IMR-90 (cell line): ENCODE data around the gene TAF11L3. TPM values are rescaled to one million over a fixed set of nuclear protein-coding genes. Genes with fewer than 3 reads are reported as not detected.

Experiments used
- microRNA-seq, 2 experiments: library from miRNA; stranded (forward) in 1 of 2; unstranded in 1 of 2; fragments of 10-50 nt in 1 of 2; fragments of <30 nt in 1 of 2; gene quantifications in 1 of 2; microRNA quantifications in 1 of 2; one replicate each; pipeline versions ENCODE3 to v1.1.0; 2013 to 2020; ENCODE audit not compliant: insufficient read depth in 1 of 2, insufficient read length in 1 of 2, unreplicated experiment in 1 of 2
- polyA plus RNA-seq, 3 experiments: library from polyadenylated mRNA; depleted of rRNA; stranded (reverse); fragments of >200 nt; gene quantifications; 2 replicates each; pipeline ENCODE4 v1.2.3, GENCODE V29; 2012; ENCODE audit warnings: low replicate concordance in 1 of 3
- small RNA-seq, 5 experiments: library from RNA; depleted of rRNA; stranded (forward); fragments of <200 nt; gene quantifications; one replicate each; pipeline ENCODE3, GENCODE V24; 2012
- total RNA-seq: library from RNA; depleted of rRNA; stranded (reverse); fragments of >200 nt; gene quantifications from 2 replicates; pipeline ENCODE4 v1.2.3, GENCODE V29; 2012; rRNA removed

The TAF11L3 gene
- total and polyA plus RNA-seq, 2 of the 4 experiments (the other 2 are of a cell fraction) = not detected

Small RNA genes lying within 50 kb of the gene (microRNA-seq; reads per million reads assigned to microRNA genes)
- gene AC106774.3 (ENCODE audit: insufficient read depth, insufficient read length) = not detected

Small RNA genes lying within 50 kb of the gene (small RNA-seq; reads per million reads assigned to genes)
- 0 reads per million in 5 experiments for gene AC106774.3

Other genes with a start within 250 kb of the TAF11L3 start
- not detected in 2 replicates for gene TAF11L2, start 20.1 kb upstream of the TAF11L3 start, total RNA-seq
- not detected in 2 replicates for gene TAF11L2, start 20.1 kb upstream of the TAF11L3 start, polyA plus RNA-seq (2012; rRNA removed)
- gene TAF11L4, start 3.4 kb downstream of the TAF11L3 start, total RNA-seq = not detected in 2 replicates
- not detected in 2 replicates for gene TAF11L4, start 3.4 kb downstream of the TAF11L3 start, polyA plus RNA-seq (2012; rRNA removed)
- gene TAF11L5, start 6.9 kb downstream of the TAF11L3 start, total RNA-seq = not detected in 2 replicates
- not detected in 2 replicates for gene TAF11L5, start 6.9 kb downstream of the TAF11L3 start, polyA plus RNA-seq (2012; rRNA removed)
- gene TAF11L6, start 10.3 kb downstream of the TAF11L3 start, total RNA-seq = not detected in 2 replicates
- gene TAF11L6, start 10.3 kb downstream of the TAF11L3 start, polyA plus RNA-seq (2012; rRNA removed) = not detected in 2 replicates
- gene TAF11L7, start 67.4 kb downstream of the TAF11L3 start, total RNA-seq = not detected in 2 replicates
- not detected in 2 replicates for gene TAF11L7, start 67.4 kb downstream of the TAF11L3 start, polyA plus RNA-seq (2012; rRNA removed)
- not detected in 2 replicates for gene TAF11L8, start 72.6 kb downstream of the TAF11L3 start, total RNA-seq
- not detected in 2 replicates for gene TAF11L8, start 72.6 kb downstream of the TAF11L3 start, polyA plus RNA-seq (2012; rRNA removed)
- gene TAF11L9, start 76.0 kb downstream of the TAF11L3 start, total RNA-seq = not detected in 2 replicates
- not detected in 2 replicates for gene TAF11L9, start 76.0 kb downstream of the TAF11L3 start, polyA plus RNA-seq (2012; rRNA removed)
- gene TAF11L10, start 79.5 kb downstream of the TAF11L3 start, total RNA-seq = not detected in 2 replicates
- gene TAF11L10, start 79.5 kb downstream of the TAF11L3 start, polyA plus RNA-seq (2012; rRNA removed) = not detected in 2 replicates
- not detected in 2 replicates for gene TAF11L11, start 85.8 kb downstream of the TAF11L3 start, total RNA-seq
- gene TAF11L11, start 85.8 kb downstream of the TAF11L3 start, polyA plus RNA-seq (2012; rRNA removed) = not detected in 2 replicates
- not detected in 2 replicates for gene TAF11L12, start 92.0 kb downstream of the TAF11L3 start, total RNA-seq
- gene TAF11L12, start 92.0 kb downstream of the TAF11L3 start, polyA plus RNA-seq (2012; rRNA removed) = not detected in 2 replicates
- gene TAF11L13, start 113.7 kb downstream of the TAF11L3 start, total RNA-seq = not detected in 2 replicates
- gene TAF11L13, start 113.7 kb downstream of the TAF11L3 start, polyA plus RNA-seq (2012; rRNA removed) = not detected in 2 replicates
- gene TAF11L14, start 116.1 kb downstream of the TAF11L3 start, total RNA-seq = not detected in 2 replicates
- not detected in 2 replicates for gene TAF11L14, start 116.1 kb downstream of the TAF11L3 start, polyA plus RNA-seq (2012; rRNA removed)